ENCODE data around the gene SLC29A4. TPM values are rescaled to one million over a fixed set of nuclear protein-coding genes. Genes with fewer than 3 reads are reported as not detected.
"Not testable (repeated sequence)": the region's sequence is repeated elsewhere in the genome, so short reads cannot be mapped to it uniquely, and the experiment has no call there.

The SLC29A4 gene, protein sequence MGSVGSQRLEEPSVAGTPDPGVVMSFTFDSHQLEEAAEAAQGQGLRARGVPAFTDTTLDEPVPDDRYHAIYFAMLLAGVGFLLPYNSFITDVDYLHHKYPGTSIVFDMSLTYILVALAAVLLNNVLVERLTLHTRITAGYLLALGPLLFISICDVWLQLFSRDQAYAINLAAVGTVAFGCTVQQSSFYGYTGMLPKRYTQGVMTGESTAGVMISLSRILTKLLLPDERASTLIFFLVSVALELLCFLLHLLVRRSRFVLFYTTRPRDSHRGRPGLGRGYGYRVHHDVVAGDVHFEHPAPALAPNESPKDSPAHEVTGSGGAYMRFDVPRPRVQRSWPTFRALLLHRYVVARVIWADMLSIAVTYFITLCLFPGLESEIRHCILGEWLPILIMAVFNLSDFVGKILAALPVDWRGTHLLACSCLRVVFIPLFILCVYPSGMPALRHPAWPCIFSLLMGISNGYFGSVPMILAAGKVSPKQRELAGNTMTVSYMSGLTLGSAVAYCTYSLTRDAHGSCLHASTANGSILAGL
- 37.4 TPM for polyA plus RNA-seq (ENCODE audit: insufficient read length)

DNA sequence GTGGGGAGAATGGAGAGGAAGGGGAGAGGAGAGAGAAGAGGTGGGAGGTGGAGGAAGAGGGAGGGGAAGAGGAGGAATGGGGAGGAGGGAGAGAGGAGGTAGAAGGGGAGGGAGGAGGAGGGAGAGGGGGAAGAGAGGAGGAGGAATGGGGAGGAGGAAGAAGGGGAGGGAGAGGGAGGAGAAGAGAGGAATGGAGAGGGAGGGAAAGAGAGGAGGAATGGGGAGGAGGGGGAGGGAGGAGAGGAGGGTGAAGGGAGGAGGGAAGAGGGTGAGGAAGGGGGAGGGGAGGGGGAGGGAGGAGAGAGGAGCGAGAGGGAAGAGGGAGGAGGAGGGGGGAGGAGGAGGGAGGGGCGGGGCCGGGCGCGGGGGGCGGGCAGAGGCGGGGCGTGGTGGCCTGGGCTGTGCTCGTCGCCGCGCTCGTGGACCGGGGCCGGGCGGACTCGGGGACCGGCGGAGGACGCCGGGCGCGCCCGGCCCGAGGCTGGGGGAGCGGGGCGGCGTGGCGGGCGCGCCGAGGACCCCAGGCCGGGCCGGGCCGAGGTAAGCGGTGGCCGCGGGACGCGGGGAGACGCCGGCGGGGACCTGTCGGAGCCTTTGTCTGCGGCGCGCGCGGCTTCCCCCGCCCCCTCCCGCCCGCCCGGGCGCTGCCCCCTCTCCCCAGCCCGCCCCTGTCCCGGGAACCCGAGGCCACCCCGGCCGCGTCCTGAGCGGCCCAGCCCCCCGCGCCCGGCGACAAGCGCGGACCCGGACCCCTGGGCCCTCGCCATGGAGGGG is at the start of gene SLC29A4:
TSS of gene SLC29A4 (plus strand) at position 401 of the 774 bp plus-strand sequence. CDS start 4,874 bp downstream, outside the sequence.
- DNase-seq: peak; percentile 47

DNA sequence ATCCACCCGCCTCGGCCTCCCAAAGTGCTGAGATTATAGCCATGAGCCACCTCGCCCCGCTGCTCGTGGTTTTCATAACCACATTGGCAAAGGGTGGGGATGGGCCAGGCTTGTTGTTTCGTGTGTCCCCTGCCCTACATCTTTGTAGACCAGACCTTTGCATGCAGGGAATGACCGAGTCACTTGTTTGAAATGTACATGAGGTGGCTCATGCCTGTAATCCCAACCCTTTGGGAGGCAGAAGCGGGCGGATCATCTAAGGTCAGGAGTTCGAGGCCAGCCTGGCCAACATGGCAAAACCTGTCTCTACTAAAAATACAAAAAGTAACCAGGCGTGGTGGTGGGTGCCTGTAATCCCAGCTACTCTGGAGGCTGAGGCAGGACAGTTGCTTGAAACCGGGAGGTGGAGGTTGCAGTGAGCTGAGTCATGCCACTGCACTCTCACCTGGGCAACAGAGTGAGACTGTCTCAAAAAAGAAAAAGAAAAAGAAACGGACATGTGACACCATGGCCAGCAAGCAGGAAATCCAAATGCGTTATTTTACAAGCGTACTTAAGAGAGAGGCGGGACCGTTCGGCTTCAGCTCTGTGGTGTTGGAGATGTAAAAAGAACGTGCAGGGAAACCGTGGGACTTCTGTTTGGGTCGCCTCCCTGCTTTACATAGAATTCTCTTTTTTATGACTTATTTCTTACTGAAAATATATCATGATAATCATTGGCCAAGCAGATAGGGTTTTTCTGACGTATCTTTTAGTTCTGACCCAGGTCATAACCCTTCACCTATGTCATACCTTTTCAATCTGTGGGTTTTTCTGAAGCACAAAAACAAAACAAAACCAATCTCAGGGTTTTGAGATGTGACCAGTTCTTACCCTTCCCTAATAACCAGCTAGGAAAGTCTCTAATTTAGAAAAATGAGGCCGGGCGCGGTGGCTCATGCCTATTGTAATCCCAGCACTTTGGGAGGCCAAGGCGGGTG is 47.6 kb upstream of the SLC29A4 start:
- DNase-seq: no peak

DNA sequence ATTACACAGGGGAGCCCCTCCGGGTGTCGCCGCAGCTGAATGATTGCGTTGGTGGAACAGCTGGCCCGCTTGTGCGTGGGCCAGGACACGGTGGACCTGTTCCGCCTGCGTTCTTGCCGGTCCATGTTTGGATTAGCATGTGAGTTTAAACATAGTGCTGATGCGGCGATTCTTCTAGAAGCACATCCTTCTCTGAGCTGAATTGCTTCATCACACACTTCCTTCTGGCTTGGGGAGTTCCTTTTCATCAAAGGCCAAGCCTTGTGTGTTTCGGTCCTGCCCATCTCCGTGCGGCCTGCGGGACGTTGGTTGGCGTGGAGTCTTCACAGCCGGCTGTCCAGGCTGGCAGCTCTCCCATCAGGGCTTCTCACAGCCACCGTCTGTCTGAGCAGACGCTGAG is 45.5 kb upstream of the SLC29A4 start:
- peak; percentile 63 for DNase-seq

DNA sequence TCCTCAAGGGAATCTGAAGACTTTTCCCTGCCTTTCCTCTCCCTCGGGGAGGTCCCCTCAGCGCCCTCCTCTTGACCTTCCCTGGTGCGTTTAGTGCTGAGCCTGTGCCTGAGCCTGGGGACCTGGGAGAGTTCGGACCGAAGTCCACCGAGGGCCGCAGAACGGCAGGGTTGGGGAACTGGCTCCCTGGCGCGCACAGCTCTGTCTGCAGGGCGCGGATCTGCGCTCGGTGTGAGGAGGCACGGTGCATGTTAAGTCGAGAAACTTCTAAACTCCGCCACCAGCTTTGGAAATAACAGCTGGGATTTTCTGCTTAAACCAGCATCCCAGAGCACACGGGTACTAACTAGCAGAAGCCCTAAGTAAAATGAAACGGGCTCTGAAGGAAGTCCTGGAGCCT is 44.2 kb upstream of the SLC29A4 start:
- no peak for DNase-seq

DNA sequence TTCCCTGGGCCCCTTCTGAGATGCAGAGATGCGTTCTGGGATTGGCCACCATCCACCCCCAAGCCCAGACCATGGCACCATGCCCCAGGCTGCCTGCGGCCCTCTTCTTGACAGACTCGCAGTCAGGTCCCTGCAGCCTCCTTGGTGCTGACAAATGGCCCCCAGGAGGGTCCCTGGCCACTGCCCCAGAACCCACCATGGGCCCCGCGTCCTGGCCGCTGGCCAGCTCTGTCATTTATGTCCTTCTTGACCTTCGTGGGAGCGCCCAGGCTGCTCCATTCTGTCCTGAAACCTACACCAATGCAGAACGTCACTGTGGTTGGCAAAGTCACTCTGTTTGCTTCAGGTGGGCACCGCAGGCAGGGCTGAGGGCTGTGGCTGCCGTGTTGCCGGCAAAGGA is 39.5 kb upstream of the SLC29A4 start:
- DNase-seq: no peak

DNA sequence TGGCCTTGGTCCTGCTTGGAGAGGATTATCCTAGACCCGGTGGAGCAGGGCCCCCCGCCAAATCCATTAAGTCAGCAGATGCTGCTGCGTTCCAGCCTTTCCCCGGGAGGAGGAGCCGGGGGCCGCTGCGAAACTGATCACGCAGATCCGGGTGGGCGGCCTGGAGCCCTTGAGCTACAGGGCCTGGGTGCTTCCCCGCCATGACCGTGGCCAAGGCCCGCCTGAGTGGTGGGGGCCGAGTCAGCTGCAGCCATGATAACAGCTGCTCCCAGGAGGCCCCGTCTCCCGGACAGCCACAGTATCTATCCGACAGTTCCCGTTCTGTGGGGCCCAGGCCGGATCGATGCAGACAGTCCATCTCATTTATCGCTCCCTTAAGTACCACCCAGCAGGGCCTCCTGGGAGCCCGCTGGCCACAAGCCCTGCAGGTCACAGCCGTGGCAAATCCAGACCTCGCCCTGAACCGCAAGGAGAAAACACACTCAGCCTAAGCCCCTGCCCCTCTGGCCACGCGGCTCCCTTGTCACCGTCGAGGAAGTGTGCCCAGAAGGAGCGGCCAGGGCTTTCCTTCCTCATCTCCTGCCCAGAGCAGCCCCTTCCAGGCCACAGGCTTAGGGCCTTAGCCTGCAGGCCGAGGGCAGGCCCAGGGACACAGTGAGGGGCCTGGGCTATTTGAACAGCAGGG is 34.4 kb upstream of the SLC29A4 start:
- DNase-seq: peak; percentile 92

DNA sequence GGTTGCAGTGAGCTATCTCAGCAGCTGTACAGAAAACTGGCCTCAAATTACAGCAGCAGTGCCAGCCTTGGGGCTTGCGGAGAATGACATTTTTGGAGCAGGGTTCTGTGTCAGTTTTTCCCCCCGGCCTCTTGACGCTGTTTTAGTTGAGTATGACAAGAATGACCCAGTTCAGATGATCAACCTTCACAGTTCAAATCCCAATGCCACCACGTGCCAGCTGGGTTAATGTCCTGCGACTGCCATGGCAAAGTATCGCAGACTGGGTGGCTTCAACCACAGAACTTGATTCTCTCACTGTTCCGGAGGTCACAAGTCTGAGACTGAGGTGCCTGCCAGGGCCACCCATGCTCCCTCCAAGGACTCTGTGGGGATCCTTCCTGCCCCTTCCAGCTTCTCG is 32.0 kb upstream of the SLC29A4 start:
- DNase-seq: not testable (repeated sequence)

DNA sequence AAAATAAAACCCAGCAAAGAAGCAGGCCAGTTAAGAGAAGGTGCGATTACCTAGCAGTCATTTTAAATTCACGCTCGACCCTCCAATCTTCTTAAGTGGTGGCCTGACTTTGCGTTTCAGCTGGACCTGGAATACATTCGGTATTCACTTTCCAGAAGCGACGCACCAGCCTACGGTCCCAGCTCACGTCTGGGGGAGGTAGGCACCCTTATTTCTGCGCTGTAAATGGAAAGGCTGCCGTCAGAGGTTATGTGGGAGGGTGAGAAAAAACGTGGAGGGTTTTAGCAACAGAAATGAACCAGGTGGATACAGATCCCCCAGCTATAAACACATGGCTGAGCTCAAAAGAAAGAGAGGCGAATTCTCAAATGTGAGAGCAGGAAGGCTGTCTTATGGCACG is 29.2 kb upstream of the SLC29A4 start:
- not testable (repeated sequence) for DNase-seq

DNA sequence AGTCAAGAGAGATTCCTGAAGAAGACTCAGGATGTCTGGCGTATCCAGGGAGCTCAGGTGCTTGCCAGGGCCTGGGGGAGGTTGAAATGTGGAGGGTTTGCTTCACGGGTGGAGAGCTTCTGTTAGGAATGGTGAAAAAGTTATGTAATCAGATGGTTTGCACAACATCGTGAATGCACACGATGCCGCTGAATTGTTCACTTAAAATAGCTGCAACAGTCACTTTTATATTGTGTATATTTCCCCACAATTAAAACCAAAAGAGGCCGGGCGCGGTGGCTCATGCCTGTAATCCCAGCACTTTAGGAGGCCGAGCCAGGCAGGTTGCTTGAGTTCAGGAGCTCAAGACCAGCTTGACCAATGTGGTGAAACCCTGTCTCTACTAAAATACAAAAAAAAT is 28.4 kb upstream of the SLC29A4 start:
- DNase-seq: not testable (repeated sequence)

DNA sequence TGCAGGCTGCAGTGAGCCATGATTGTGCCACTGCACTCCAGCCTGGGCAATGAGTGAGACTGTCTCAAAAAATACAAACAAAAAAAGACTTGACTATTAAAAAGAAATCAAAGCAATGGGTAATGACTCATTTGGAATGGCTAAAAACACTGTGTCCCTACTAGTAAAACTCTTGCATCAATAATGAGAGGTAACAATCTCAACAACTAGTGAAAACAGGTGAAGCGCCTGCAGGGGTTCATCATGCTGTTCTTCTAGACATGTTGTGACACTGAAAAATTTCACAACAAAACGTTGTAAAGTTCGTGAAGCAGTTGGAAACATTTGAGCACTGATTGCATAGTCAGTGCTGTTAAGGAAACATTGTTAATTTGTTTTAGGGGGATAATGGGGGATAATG is 26.9 kb upstream of the SLC29A4 start:
- no peak for DNase-seq

DNA sequence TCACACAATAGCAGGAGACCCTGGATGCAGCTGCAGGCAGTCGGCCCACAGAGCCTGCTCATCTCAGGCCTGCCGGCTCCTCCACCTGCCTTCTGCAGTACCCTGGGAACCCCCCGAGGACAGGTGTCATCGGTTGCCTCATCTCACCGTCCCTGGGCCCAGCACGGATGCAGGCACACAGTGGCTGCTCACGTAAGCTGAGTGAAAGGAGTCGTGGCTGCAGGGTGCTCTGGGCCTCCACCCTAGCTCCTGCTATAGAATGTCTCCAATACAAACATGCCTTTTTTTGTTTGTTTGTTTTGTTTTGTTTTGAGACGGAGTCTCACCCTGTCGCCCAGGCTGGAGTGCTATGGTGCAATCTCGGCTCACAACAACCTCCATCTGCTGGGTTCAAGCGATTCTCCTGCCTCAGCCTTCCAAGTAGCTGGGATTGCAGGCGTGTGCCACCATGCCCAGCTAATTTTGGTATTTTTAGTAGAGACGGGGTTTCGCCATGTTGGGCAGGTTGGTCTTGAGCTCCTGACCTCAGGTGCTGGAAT is 22.1 kb upstream of the SLC29A4 start:
- not testable (repeated sequence) for DNase-seq

DNA sequence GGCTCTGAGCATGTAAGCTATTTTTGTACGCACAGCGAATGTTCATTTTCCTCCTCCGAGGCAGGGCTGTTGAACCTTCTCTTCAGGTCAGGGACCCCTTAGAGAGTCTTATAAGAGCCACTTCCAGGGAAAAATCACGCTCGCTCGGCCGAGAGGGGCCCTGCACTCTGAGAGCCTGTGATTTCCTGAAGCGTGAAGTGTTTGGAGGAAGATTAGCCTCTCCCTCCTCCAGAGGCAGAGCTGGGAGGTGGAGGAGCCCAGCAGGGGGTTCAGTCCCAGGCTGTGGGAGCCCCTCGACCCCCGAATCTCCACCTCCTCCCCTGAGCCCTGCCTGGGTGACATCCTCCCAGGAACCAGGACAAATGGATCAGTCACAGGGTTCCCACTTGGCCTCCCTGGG is 19.7 kb upstream of the SLC29A4 start:
- not testable (repeated sequence) for DNase-seq

DNA sequence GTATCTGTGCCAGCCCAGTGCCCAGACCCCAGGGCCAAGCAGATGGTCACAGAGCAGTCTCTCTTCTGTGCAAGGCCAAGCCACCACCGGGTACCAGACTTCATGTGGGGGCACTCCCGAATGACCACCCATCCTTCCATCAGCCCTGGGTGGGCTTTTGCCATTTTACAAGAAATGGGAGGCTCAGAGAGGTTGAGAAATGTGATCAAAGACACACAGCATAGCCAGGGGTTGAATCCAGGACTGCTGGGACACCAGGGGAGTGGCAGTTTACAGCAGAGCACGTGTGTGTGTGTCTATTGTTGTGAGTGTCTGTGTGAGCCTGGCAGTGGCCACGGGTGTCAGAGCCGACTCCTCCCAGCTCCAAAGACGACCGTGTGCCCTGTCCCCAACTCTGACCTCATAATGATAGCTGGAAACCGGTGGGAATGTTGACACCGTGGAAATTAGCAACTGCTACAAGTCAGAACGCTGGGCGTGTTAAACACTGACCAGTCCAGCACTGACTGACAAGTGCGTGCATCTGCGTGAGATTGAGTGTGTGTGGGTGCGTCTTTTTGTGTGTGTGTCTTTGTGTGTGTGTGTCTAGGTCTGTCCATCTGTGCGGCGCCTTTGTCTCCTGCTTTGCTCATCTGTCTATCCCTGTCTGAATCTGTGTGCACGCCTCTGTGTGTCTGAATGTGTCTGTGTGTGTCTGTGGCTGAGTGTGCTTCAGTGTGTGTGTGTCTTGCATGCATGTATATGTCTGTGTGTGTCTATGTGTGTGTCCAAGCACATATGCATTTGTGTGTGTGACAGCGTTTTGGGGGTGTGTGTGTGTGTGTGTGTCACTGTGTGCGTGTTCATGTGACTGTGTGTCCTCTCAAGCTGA is 17.2 kb upstream of the SLC29A4 start:
- DNase-seq: no peak

DNA sequence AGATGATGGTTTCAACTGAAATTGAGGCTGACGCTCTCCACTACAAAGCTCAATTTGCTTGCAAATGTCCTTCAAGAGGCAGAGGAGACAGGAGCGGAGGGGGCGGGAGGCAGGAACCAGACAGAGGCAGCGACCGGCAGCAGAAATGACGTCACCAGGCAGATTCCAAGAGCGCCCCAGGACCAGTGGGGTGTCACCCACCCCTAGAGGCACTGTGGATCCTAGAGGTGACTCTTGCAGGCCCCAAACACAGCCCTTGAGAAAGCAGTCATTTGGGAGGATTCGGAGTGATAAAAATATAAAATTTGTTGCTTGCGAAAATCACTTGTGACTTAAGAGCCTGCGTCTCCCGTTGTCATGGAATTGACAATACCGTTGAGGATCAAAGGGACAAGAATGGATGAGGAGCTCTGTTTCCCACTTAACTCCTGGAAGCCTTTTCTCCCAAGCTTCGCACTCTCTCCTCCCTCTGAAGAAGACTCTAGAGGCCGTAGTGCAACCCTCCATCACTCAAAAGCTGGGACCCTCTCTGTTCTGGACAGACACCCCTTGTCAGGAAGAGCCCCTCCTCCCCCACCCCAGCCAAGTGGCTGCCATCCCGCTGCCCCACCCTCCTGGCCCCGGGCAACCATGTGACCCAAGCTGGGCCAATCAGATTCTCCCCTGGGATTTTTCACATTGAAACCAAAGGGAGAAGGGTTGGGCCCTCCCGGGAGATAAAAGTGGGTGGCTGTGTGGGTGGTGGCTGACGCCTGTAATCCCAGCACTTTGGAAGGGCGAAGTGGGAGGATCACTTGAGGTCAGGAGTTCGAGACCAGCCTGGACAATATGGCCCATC is 16.3 kb upstream of the SLC29A4 start:
- DNase-seq: no peak

DNA sequence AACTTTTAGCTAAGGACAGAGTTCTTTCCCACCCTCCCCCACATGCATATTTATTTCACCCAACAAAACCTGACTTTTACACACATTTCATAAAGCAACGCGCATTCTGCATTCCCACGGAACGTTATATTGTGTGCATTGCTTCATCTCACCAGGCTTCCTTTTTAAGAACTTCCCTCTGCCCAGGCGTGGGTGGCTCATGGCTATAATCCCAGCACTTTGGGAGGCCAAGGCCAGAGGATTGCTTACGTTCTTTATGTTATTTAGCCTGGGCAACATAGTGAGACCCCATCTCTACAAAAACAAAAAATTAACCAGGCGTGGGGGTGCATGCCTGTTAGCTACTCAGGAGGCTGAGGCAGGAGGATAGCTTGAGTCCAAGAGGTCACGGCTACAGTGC is 14.9 kb upstream of the SLC29A4 start:
- not testable (repeated sequence) for DNase-seq

DNA sequence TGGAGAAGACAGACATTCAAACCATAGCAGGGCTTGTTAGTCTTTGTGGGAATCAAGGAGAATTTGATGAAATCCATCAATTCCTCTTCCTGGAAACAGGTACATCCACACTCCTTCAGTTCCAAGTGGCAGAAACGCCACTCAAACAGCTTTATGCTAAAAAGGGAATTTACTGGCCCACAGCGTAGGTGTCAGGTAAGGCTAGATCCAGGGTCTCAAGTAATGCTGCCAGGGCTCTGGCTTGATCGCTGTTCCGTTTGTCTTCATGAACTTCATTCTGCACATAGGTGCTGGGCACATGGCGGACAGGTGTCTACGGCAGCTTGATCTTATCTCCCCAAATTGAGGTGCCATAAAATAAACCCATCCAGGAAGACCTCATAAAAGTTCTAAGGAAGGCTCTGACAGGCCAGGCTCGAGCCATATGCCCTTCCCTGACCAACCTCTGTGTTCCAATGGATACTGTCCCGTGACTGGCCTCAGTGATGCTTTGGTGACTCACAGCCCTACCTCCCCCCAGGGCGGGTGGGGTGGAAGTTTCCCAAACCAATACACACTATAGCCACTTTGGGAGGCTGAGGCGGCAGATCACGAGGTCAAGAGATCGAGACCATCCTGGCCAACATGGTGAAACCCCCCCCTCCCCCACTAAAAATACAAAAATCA is 12.6 kb upstream of the SLC29A4 start:
- DNase-seq: not testable (repeated sequence)

DNA sequence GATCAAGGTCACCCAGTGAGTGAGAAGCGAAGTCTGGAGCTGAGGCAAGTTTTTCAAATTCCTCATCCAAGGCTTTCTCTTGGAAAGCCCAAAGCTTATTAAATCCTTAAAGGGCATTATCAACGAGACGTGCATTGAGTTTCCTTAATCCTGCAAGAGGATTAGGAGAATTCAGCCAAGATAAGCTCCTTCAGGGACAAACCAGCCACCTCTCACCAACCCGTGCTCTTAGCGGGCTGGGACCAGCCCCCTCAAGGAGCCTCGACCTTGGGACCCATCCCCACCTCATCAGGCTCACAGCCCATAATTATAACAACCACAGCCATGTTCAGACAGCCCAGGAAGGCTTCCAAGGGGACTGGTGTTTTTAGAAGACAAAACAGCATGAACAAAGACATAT is 12.0 kb upstream of the SLC29A4 start:
- no peak for DNase-seq

DNA sequence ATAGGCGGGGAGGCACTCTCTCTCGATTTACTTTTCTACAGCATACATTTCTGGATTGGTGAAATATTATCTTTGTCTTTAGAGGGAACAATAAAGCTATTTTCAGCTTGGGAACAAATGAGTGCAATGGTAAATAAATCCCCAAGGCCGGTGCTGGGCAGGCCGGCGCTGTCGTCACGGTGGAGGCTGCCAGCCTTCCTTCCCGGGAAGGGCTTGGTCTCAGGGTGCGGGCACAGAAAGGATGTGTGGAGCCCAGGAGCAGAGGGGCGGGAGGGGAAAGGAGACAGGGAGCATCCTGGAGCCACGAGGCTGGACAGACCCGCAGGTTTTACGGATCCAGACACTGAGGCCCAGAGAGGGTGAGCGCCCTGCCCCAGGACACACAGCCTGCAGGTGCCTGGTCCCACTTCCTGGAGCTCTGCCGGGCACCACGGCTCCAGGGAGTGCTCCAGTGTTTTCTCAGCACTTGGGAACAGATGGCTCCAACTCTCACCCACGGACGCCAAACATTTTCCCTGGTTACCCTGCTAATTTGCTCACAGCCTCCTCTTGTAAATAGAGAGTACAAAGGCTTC is 8.8 kb upstream of the SLC29A4 start:
- not testable (repeated sequence) for DNase-seq
